ENCODE data around the gene PRR33.

Gene PRR33

DNA sequence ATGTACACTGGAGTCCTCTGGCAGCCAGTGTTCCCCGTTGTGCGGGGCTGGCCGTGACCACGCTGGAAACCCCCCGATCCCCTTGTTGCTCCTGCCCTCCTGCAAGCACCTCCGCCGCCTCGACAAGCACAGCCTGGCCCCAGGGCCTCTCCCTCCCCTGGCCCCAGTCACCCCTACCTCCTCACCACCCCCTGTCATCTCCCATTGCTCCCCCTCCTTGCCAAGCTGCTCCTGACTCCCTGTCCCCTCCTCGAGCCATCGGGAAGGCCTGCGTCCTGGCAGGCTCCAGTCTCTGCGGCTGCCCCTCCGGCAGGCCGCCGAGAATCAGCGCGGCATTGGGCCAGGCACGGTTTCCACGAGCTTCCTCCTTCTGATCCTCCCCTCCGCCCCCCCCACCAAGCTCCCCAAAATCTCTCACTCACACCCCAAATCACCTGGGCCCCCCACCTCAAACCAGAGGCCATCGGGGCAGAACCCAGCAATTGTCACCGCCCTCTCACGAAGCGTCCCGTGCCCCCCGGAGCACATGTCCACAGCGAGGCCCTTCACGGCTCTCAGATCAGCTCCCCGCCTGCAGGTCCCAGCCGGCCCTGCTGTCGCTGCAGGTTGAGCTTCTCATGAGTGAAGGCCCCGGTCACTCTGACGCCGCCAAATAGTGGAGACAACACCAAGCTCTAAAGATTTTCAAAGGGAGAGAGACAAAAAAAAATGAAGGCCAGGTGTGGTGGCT, 44.5 kb downstream of the PRR33 start:
- DNase-seq (ENCODE audit: low spot score): no peak

- no peak for DNase-seq (ENCODE audit: low spot score)
Observed at GRCh38 chr11:1846453-1846932, 45.2 kb downstream of the PRR33 start.

DNA sequence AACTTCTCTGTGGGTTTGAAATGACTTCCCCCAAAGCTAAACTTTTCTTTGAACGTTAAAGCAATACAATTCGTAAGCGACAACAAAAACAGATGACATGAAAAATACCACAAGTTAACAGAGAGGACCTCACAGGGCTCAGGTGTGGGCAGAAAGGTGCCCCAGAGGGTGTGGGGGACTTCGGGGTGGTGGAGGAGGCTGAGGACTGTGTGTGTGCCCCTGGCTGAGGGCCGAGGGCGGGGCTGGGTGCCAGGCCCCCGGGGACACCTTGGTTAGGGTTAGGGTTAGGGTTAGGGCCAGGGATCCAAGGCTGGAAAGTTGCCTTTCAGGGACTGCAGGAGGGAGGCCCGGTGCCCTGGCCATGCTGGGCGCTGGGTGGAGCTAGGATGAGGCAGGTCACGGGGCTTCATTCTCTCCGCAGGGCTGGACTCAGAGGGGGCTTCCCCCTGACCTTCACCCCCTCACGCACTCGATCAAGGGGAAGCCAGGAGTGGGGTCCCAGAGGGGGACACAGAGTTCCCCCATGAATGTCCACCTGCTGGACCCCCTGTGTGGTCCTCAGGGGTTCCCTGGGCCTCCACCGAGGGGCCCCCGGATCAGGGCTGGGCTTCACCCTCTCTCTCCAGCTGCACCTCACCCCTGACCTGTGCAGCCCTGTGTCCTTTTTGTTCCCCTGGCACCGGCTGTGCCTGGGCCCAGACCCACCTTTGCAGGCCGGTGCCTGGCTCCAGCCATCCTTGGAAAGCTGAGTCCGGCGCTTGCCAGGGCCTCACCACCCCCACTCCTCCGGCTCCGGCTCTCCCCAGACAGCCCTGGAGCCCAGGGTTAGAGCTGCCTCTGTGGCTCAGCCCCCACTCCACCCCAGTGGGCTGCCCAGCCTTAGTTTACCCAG, 45.9 kb downstream of the PRR33 start:
- no peak for DNase-seq (ENCODE audit: low spot score)

GRCh38 chr11:1845095-1845429, 46.6 kb downstream of the PRR33 start:
- no peak for DNase-seq (ENCODE audit: low spot score)

DNA sequence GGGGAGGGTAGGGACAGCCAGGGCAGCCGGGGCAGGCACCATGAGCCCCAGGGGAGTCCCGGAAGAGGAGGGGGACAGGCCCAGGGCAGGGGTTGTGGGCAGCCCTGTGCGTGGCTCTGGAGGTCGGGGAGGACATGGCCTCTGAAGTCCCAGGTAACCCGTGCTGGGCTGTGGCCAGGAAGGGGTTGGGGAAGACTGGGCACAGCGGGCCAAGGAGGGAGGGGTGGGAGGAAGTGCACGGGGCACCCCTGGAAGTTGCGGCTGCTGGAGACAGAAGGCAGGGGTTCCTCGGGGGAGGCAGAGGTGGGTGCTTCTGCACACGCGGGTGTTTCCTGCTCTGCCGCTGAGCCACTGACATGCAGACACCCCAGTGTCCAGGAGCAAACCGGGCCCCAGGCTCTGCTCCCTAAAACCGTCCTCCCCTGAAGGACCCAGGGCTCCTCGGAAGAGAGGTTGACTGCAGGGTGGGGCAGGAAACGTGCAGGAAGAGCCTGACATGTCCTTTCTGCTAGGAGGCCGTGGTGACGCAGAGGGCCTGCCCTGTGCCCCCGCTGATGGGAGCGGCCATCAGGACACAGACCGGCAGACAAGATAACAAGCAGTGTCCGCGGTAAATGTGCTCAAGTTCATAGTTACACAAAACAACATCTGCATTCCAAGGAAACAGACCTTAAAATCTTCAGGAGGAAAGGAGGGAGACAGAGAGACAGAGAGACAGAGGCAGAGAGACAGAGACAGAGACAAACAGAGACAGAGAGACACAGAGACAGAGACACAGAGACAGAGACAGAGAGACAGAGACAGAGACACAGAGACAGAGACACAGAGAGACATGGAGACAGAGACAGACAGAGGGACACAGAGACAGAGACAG, 47.2 kb downstream of the PRR33 start:
- no peak for DNase-seq (ENCODE audit: low spot score)

GRCh38 chr11:1843796-1844195, 47.9 kb downstream of the PRR33 start:
- DNase-seq (ENCODE audit: low spot score): no peak

DNA sequence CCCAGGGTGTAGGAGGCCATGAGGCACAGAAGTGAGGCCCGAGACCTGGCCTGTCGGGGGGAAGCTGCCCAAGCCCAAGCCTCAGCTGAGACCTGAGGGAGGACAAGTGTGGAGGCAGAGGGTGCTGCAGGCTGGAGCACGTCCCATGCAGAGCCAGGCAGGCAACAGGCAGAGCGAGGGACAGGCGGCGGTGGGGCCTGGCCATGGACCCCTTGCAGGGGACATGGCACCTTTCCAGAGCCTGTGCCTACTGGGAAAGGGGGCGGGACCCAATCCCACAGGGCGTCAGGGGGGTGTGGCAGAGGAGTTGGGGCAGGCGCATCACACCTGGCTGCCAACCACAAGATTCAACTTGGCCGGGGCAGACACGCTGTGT, 48.6 kb downstream of the PRR33 start:
- no peak for DNase-seq (ENCODE audit: low spot score)

DNA sequence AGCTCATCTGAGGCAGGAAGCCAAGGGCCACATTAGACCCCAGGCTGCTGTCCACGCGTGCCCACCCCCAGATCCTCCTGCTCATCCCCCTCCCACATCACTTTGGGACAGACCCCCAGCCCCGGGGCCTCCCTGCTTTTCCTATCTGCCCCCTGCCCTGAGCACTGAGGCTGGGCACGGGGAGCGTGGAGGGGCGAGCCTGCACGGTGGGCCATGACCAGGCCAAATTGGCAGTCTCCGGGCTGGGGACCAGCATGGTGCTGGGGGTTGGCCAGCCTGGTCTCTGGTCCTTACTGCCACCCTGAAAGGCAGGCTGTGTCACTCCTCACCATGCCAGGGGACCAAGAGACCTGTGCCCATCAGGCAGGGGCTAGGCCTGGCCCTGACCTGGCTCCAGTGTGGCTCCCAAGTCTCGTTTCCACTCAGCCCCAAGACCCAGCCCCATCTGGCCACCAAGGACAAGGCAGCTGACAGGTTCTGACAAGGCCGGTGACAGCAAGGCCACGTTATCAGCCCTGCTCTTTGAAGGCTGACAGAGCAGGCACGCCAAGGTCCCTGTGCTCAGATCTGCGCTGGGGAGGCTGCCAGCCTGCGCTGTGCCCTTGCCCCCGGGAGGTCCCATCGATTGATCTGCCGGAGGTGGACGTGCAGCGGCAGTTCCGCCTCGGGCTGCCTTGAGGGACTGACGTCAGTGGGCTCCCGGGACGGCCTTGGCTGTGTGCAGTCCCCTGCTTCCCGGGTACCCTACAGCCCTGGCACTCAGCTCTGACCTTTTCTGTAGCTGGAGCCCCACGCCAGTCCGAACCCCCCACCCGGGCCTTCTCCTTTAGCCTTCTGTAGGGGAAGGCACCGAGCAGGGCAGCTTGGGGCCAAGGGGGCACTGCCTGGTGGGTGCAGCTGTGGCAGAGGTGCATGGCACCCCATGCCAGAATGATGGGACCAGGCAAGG, 49.3 kb downstream of the PRR33 start:
- no peak for DNase-seq (ENCODE audit: low spot score)

DNA sequence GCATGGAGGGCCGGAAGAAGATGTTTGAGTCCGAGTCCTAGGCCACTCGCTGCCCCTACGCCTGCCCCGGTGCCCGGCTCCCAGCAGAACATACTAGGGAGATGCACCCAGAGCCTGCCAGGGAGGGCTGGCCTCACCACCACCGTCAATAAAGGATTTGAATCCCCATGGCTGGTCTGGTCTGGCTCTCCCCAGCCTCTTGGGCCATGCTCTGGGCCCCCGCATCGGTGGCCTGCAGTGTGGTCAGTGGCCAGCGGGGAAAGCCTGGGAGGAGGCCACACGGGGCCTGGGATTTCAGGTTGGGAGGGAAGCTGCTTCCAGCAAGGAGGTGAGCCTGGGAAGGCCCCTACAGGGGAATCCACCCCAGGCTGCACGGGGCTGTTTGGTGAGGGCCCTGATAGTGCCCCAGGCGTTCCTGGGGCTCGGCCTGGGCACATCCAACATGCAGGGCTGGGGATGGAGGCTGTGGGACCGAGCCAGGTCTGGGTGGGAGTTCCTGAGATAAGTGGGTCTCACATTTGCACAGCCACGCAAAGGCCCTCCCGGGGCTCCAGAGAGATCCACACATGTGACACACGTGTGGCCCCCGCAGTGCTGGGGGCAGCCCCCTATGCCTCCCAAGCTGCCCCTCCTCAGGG, 50.1 kb downstream of the PRR33 start:
- no peak for DNase-seq (ENCODE audit: low spot score)

DNA sequence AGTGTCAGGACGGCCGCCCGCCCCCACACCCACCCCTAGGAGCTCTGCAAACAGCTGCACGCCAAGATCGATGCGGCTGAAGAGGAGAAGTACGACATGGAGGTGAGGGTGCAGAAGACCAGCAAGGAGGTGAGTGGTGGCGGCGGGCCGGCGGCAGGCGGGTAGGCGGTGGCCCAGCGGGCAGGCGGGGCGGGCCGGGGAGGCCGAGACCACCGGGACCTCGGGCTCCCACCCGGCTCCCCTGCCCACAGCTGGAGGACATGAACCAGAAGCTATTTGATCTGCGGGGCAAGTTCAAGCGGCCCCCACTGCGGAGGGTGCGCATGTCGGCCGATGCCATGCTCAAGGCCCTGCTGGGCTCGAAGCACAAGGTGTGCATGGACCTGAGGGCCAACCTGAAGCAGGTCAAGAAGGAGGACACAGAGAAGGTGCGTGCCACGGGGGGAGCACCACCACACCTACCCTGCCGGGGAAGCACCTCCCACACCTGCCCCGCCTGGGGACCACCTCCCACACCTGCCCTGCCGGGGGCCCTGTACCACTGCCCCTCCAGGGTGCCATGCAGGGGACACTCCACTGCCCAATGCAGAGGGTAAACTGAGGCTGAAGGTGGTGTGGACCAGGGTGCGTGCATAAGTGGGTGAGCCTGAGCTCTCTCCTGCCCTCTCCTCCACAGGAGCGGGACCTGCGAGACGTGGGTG, 50.8 kb downstream of the PRR33 start:
- no peak for DNase-seq (ENCODE audit: low spot score)

- DNase-seq (ENCODE audit: low spot score): peak; percentile 64
Observed at GRCh38 chr11:1839924-1840779, 51.5 kb downstream of the PRR33 start.

- DNase-seq (ENCODE audit: low spot score): no peak
Observed at GRCh38 chr11:1839204-1839923, 52.3 kb downstream of the PRR33 start.

- no peak for DNase-seq (ENCODE audit: low spot score)
Observed at GRCh38 chr11:1838426-1839144, 53.1 kb downstream of the PRR33 start, which contains the start of gene TNNI2. Gene TNNI2, plus strand, starts transcription at chr11:1838981. Its CDS starts 716 bp downstream, at chr11:1839697.

All from Ammon's horn (tissue), 1 donor.